Duodenal mucosa (tissue), 2 donors: Measurements from ENCODE around the gene UBE2QL1.

Experiments used
- H3K27ac ChIP-seq: one replicate; pipeline ENCODE4 v1.7.0; 2013; ENCODE audit warnings: low read depth, low read length
- H3K27me3 ChIP-seq, 2 donors: one replicate each; pipeline ENCODE4 v1.7.0; 2013; ENCODE audit warnings: low read length in 2 of 2, control low read depth in 1 of 2; ENCODE audit not compliant: insufficient read depth in 2 of 2, control insufficient read depth in 1 of 2
- H3K36me3 ChIP-seq, 2 donors: one replicate each; pipeline ENCODE4 v1.7.0; 2013; ENCODE audit warnings: low read length in 2 of 2, control low read depth in 1 of 2; ENCODE audit not compliant: insufficient read depth in 2 of 2, control insufficient read depth in 1 of 2
- H3K4me1 ChIP-seq, 2 donors: one replicate each; pipeline ENCODE4 v1.7.0; 2013; ENCODE audit warnings: low read length in 2 of 2, control low read depth in 1 of 2; ENCODE audit not compliant: insufficient read depth in 2 of 2, control insufficient read depth in 1 of 2
- H3K4me3 ChIP-seq, 2 donors: one replicate each; pipeline ENCODE4 v1.7.0; 2013; ENCODE audit warnings: low read length in 2 of 2, low read depth in 1 of 2
- H3K9ac ChIP-seq, 2 donors: one replicate each; pipeline ENCODE4 v1.7.0; 2013; ENCODE audit warnings: low read length in 2 of 2, low read depth in 1 of 2
- H3K9me3 ChIP-seq, 2 donors: one replicate each; pipeline ENCODE4 v1.7.0; 2013; ENCODE audit warnings: low read length in 2 of 2, control low read depth in 1 of 2; ENCODE audit not compliant: control insufficient read depth in 1 of 2

Gene UBE2QL1

GRCh38 chr5:6542421-6543345 is 94.0 kb downstream of the UBE2QL1 start:
- Histone ChIP-seq H3K36me3 (no peaks in the 10 kb centered on the region), H3K27me3 (no peaks in the 10 kb centered on the region), H3K4me3 (no peak overlapping the region), H3K27ac (no peak overlapping the region), H3K9ac (no peak overlapping the region), H3K9me3 (no peaks in the 10 kb centered on the region), H3K4me1 (no peaks in the 10 kb centered on the region)

- Histone ChIP-seq H3K9ac (no peak overlapping the region), H3K27me3 (no peaks in the 10 kb centered on the region), H3K4me1 (no peaks in the 10 kb centered on the region), H3K4me3 (no peak overlapping the region), H3K27ac (no peak overlapping the region), H3K9me3 (no peaks in the 10 kb centered on the region), H3K36me3 (no peaks in the 10 kb centered on the region)
Observed at GRCh38 chr5:6543346-6543730, 94.7 kb downstream of the UBE2QL1 start.

- H3K27ac ChIP-seq, result no peak overlapping the region
- H3K4me1 ChIP-seq, result no peaks in the 10 kb centered on the region
- no peaks in the 10 kb centered on the region for H3K36me3 ChIP-seq
- no peak overlapping the region for H3K4me3 ChIP-seq
- no peaks in the 10 kb centered on the region for H3K9me3 ChIP-seq
- H3K27me3 ChIP-seq, result no peaks in the 10 kb centered on the region
- H3K9ac ChIP-seq, result no peak overlapping the region
Observed at GRCh38 chr5:6543830-6544560, 95.3 kb downstream of the UBE2QL1 start.
